ENCODE measurements around the gene NELL1.
A peak's percentile ranks its signal among the peaks of the same experiment; 100 is the strongest.

Gene NELL1

GRCh38 chr11:21489416-21490115 lies 820.2 kb downstream of the NELL1 start:
- DNase-seq (ENCODE audit: low spot score) = no peak

DNA sequence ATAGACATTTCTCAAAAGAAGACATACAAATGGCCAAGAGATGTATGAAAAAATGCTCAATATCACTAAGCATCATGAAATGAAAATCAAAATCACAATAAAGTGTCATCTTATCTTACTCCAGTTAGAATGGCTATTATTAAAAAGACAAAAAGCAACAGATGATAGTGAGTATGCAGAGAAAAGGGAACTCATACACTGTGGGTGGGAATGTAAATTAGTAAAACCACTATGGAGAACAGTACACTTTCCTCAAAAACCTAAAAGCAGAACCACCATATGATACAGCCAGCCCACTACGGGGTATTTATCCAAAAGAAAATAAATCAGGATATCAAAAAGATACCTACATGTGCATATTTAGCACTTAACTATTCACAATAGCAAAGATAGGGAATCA lies 823.5 kb downstream of the NELL1 start:
- no peak for DNase-seq (ENCODE audit: low spot score)

GRCh38 chr11:21494946-21495345 lies 825.6 kb downstream of the NELL1 start:
- no peak for DNase-seq (ENCODE audit: low spot score)

- no peak for DNase-seq (ENCODE audit: low spot score)
These were observed 826.5 kb downstream of the NELL1 start for GRCh38 chr11:21495879-21496278.

DNA sequence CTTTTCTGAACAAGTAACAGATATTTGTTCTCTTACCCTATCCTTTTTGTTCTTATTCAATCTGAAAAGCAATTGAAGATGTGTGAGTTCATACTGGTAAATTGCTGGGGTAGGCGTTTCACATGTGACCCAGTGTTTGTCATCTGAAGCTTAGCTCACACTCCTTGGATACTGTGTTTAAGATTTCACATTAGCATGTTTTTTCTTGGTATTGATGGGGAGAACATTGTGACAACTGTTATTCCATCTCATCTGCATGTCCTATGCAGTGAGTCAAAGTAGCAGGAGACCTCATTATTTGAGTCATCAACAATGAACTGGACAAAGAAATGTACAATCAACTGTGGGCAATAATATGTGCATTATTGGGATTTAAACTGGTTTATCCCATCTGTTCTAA lies 831.9 kb downstream of the NELL1 start:
- no peak for DNase-seq (ENCODE audit: low spot score)

- DNase-seq (ENCODE audit: low spot score) = no peak
These were observed 835.7 kb downstream of the NELL1 start for GRCh38 chr11:21505070-21505469.

GRCh38 chr11:21511835-21512440 lies 842.6 kb downstream of the NELL1 start:
- DNase-seq (ENCODE audit: low spot score) = peak; percentile 70

DNA sequence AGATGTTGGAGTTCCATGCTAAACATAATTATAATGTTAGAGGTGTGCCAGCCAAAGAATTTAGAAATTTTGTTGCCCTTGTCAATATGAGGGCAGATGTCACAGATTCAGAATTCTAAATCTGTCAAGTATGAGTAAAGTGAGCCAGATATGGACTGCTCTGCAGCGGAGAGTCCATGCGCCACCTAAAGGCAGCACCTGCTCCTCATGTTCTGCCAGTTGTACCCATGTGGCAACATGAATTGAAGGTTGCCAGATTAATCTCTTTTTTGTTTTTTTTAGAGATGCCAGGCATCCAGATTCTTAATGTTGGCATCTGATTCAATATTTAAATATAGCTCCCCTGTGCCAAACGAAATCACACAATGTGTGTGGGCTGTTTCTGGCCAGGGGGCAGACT lies 844.9 kb downstream of the NELL1 start:
- DNase-seq (ENCODE audit: low spot score) = peak; percentile 13

- DNase-seq (ENCODE audit: low spot score) = no peak
These were observed 850.9 kb downstream of the NELL1 start for GRCh38 chr11:21520244-21520643.

DNA sequence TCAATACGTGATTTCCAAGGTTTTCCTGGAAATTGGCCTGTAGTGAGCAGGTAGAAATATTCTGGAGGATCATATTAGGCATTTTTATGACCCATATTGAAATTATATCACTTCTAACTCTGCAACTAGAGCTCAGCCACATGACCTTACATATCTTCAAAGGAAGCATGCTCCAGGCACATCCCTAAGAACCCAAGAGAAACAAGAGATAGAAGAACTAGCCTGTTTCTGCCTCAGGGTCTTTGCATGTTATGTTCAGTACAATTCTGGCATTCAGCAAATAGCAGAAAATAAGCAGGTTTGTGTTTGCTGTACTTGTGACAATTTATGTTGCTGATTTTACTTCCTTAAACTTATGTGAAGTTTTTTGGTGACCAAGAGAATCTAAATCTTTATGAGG lies 859.8 kb downstream of the NELL1 start:
- DNase-seq (ENCODE audit: low spot score) = no peak

- no peak for DNase-seq (ENCODE audit: low spot score)
These were observed 864.9 kb downstream of the NELL1 start for GRCh38 chr11:21534288-21534687.

- no peak for DNase-seq (ENCODE audit: low spot score)
These were observed 868.6 kb downstream of the NELL1 start for GRCh38 chr11:21537980-21538379.

- no peak for DNase-seq (ENCODE audit: low spot score)
These were observed 871.9 kb downstream of the NELL1 start for GRCh38 chr11:21541187-21541751.

- DNase-seq (ENCODE audit: low spot score) = no peak
These were observed 874.5 kb downstream of the NELL1 start for GRCh38 chr11:21543901-21544300.

GRCh38 chr11:21545699-21546098 lies 876.3 kb downstream of the NELL1 start:
- no peak for DNase-seq (ENCODE audit: low spot score)

GRCh38 chr11:21546703-21547102 lies 877.3 kb downstream of the NELL1 start:
- DNase-seq (ENCODE audit: low spot score) = no peak

DNA sequence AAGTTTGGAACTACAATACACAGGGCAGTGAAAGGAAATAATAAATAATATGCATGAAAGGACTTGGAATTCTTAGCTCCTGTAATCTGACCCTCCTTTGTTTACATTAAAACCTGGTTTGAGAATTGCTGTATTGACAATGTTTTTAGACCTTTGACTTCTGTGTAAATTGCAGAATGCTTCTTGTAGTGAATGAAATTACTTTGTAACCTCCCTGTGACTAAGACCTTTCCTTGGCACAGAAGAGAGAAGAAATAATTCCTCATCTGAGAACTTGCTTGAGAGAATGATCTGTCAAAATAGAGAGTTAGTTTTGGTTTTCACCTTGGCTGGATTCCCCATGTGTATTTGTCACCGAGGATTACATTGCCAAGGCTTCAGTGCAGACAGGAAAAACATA lies 883.5 kb downstream of the NELL1 start:
- no peak for DNase-seq (ENCODE audit: low spot score)

GRCh38 chr11:21553795-21554194 lies 884.4 kb downstream of the NELL1 start:
- no peak for DNase-seq (ENCODE audit: low spot score)

GRCh38 chr11:21554284-21554683 lies 884.9 kb downstream of the NELL1 start:
- no peak for DNase-seq (ENCODE audit: low spot score)

DNA sequence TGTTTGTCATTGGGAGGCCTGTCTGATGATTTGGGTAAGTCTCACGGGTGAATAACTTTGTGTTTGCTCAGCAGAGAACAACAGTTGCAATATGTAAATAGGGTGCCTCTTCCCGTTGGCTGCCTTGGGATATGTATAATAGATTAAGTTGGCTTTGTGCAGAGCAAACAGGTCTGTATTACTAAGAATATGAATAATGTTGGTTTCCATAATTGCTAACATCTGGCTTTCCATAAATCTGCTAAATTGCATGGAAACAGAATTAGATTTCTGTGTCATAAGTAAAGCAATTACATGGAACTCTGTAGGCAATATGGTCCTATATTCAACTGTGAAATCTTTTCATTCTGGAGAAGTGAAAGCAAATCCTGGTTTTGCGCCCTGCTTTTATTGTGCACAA lies 887.5 kb downstream of the NELL1 start:
- no peak for DNase-seq (ENCODE audit: low spot score)

- no peak for DNase-seq (ENCODE audit: low spot score)
These were observed 891.1 kb downstream of the NELL1 start for GRCh38 chr11:21560466-21560975.

DNA sequence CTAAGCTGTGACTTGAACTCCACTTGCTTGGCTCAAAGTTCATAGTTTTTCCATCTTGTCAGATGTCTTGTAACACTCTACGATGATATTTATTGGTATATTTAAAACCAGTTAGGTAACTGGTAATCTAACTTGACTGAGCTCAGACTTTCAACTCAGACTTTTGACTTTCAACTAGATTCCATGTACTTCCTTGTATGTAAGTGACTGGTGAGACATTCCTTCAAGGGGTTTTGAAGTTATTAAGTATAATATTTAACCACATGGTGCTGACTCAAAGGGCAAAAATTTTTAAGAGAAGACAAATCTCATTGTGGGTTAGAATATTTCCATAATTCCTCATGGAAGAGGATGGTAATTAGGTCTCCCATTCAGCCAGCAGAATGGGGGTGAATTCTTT lies 892.2 kb downstream of the NELL1 start:
- no peak for DNase-seq (ENCODE audit: low spot score)

DNA sequence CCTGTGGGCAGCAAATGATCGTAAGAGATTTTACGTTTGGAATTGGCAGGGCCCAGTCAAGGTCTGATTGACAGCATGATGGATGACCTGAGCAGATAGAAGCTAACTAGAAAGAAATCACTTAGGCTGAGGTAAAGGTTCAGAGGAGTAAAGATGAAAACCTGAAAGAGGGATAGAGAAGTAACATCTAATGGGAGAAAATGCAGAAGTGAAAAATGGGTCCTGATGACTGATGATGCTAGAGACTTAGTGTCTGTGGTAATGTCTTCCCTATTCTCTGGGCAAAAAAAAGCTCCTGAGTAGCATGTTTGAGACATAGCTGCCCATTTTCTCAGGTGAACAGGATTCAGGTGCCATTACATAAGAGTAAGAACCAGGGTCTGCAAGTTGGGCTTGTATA lies 894.7 kb downstream of the NELL1 start:
- no peak for DNase-seq (ENCODE audit: low spot score)
